ENCODE results near the gene DDX24. TPM values are rescaled to one million over a fixed set of nuclear protein-coding genes. Genes with fewer than 3 reads are reported as not detected.

DDX24 gene
- total and polyA plus RNA-seq, 2 of the 8 experiments (the other 6 are each of a cell fraction or from before 2014, with no cell fraction given) = 89.0 to 201 TPM

- H3K4me2 ChIP-seq (ENCODE audit: insufficient read depth in 1 of 2, low read depth in 2 of 2, low read length in 2 of 2) = no peak overlapping the region
- H3K4me3 ChIP-seq (ENCODE audit: extremely low read depth in 1 of 4, insufficient read depth in 2 of 4, low read depth in 3 of 4, low read length in 4 of 4) = no peak overlapping the region
- no peak overlapping the region; the same call in 1 of the 2 replicates for H4K8ac ChIP-seq (ENCODE audit: extremely low read depth, insufficient read depth, low read length)
- H3K56ac ChIP-seq (replicated peaks; ENCODE audit: insufficient read length, low read depth, low read length) = no peak overlapping the region
- H3K23me2 ChIP-seq (ENCODE audit: low read depth, low read length) = peaks cover 5% of the 10 kb centered on the region; the same call in 1 of the 2 replicates
- H2BK120ac ChIP-seq (replicated peaks; ENCODE audit: low read depth, low read length) = no peak overlapping the region
- H3K4ac ChIP-seq (replicated peaks; ENCODE audit: insufficient read length, low read depth, low read length) = no peak overlapping the region
- no peak overlapping the region for H3K9ac ChIP-seq (replicated peaks in 1 of 4; ENCODE audit: extremely low read depth in 1 of 4, low read depth in 3 of 4, low read length in 3 of 4)
- no peak overlapping the region for H3K14ac ChIP-seq (ENCODE audit: insufficient read length)
- H3K36me3 ChIP-seq (ENCODE audit: control insufficient read depth in 2 of 4, insufficient read depth in 4 of 4, low read length in 3 of 4) = no peaks in the 10 kb centered on the region
- H3K23ac ChIP-seq (ENCODE audit: insufficient read length) = no peak overlapping the region
- ChIA-PET POLR2A (ENCODE audit: partially characterized antibody) (no interaction called here), CTCF (ENCODE audit: partially characterized antibody) (interaction anchor here (0.9 to 1.4 kb wide), 5 partner anchors 35 to 107 kb away, joined by 3 to 5 read pairs (median 3); no protein-coding TSS in a partner anchor)
- H4K91ac ChIP-seq (replicated peaks; ENCODE audit: insufficient read length, low read length) = no peak overlapping the region
- H2BK12ac ChIP-seq (ENCODE audit: low read depth, low read length) = no peak overlapping the region
- no peaks in the 10 kb centered on the region for H3K79me2 ChIP-seq (ENCODE audit: control insufficient read depth in 1 of 2, insufficient read depth in 2 of 2, low read length in 2 of 2)
- H3K27me3 ChIP-seq (replicated peaks in 1 of 4; ENCODE audit: control insufficient read depth in 3 of 4, extremely low read depth in 1 of 4, insufficient read depth in 3 of 4, low read length in 3 of 4) = peaks cover 0 to 3% (median 3%) of the 10 kb centered on the region in 4 experiments; a peak in 2 of 7 replicates
- no peak overlapping the region; the same call in 1 of the 2 replicates for H3K18ac ChIP-seq (ENCODE audit: extremely low read depth, low read length)
- H2AK5ac ChIP-seq (ENCODE audit: low read depth, low read length) = no peak overlapping the region
- no peaks in the 10 kb centered on the region for H3K9me3 ChIP-seq (ENCODE audit: insufficient read depth in 2 of 2, low read depth in 1 of 2, low read length in 1 of 2)
- H2BK15ac ChIP-seq (ENCODE audit: low read length) = no peak overlapping the region
- no peak for FAIRE-seq
- TF ChIP-seq KDM1A (IDR thresholded peaks at IDR 0.05; ENCODE audit: borderline replicate concordance, low read length) (0 out of 2 replicates have a peak, but pooled peaks have one; percentile 35), USF2 (IDR thresholded peaks at IDR 0.05; ENCODE audit: low read length) (no peak)
- H4K20me1 ChIP-seq (replicated peaks in 1 of 2; ENCODE audit: control insufficient read depth in 1 of 2, insufficient read depth in 2 of 2, low read length in 2 of 2) = no peaks in the 10 kb centered on the region
- WGBS, 2 experiments (ENCODE audit: extremely low coverage in 1 of 2, insufficient coverage in 1 of 2, insufficient read length in 1 of 2, insufficient replicate concordance in 2 of 2, low coverage in 1 of 2, low lambda C conversion rate in 2 of 2, missing lambda C conversion rate in 1 of 2) = 90% methylated on average over 7 of the region's 7 CpGs; no CpG with 5 or more reads in 1 of the 2 experiments
- no peak overlapping the region for H3K27ac ChIP-seq (ENCODE audit: low read depth, low read length)
- DNase-seq (ENCODE audit: low read depth in 1 of 2, low spot score in 2 of 2) = no peak
- no peak overlapping the region for H2BK20ac ChIP-seq (ENCODE audit: low read length)
- peaks cover 3% of the 10 kb centered on the region for H3K79me1 ChIP-seq (ENCODE audit: low read depth, low read length)
- H4K5ac ChIP-seq (ENCODE audit: insufficient read length, low read depth, low read length) = no peak overlapping the region
- H2BK5ac ChIP-seq (ENCODE audit: low read depth, low read length) = no peak overlapping the region
- no peak overlapping the region for H2AFZ ChIP-seq (ENCODE audit: low read length)
- peaks cover 2 to 8% (median 5%) of the 10 kb centered on the region in 4 experiments; a peak in 4 of 7 replicates for H3K4me1 ChIP-seq (replicated peaks in 1 of 4; ENCODE audit: control insufficient read depth in 3 of 4, insufficient read depth in 4 of 4, low read length in 3 of 4)
These were observed 51.3 kb downstream of the DDX24 start for GRCh38 chr14:94029671-94030203.
